T-helper 2 cell (primary cell): ENCODE data around the gene COL6A1.
A peak's percentile ranks its signal among the peaks of the same experiment; 100 is the strongest.

Source experiments
- DNase-seq, 5 experiments: peaks; one replicate each; pipeline versions ENCODE4 v3.0.0 to v3.0.0-alpha.2; 2012 to 2022

Gene COL6A1

GRCh38 chr21:45969921-45970673, 11.5 kb upstream of the COL6A1 start:
- no peak for DNase-seq

GRCh38 chr21:45970674-45971615, 10.6 kb upstream of the COL6A1 start:
- DNase-seq = peak in 1 of 5 experiments; percentile 25

- DNase-seq = no peak
Measured at GRCh38 chr21:45971616-45972352, 9.8 kb upstream of the COL6A1 start.

GRCh38 chr21:45972353-45972715, 9.2 kb upstream of the COL6A1 start:
- no peak for DNase-seq

GRCh38 chr21:45972716-45973474, 8.7 kb upstream of the COL6A1 start:
- no peak for DNase-seq

- DNase-seq = peak; percentile 47 to 70 (median 63)
Measured at GRCh38 chr21:45973475-45974072, 8.0 kb upstream of the COL6A1 start.

GRCh38 chr21:45974073-45975019, 7.2 kb upstream of the COL6A1 start:
- no peak for DNase-seq

GRCh38 chr21:45975020-45975666, 6.4 kb upstream of the COL6A1 start:
- no peak for DNase-seq

GRCh38 chr21:45975667-45976409, 5.7 kb upstream of the COL6A1 start:
- DNase-seq = peak in 1 of 5 experiments; percentile 32

- no peak for DNase-seq
Measured at GRCh38 chr21:45976701-45977311, 4.8 kb upstream of the COL6A1 start.

- DNase-seq = no peak
Measured at GRCh38 chr21:45977396-45977795, 4.2 kb upstream of the COL6A1 start.

GRCh38 chr21:45979141-45979631, 2.4 kb upstream of the COL6A1 start:
- DNase-seq = no peak

GRCh38 chr21:45979651-45980050, 1.9 kb upstream of the COL6A1 start:
- no peak for DNase-seq

GRCh38 chr21:45980271-45980670, 1.3 kb upstream of the COL6A1 start:
- DNase-seq = no peak

GRCh38 chr21:45980697-45981096, 873 bp upstream of the COL6A1 start:
- DNase-seq = no peak

- DNase-seq = peak in 1 of 5 experiments; percentile 8
Measured at GRCh38 chr21:45982092-45982757, 655 bp downstream of the COL6A1 start.

- DNase-seq = peak in 2 of 5 experiments; percentile 3 to 7
Measured at GRCh38 chr21:45982758-45983648, 1.4 kb downstream of the COL6A1 start.
